Measurements from ENCODE around the gene GM2A. TPM values are rescaled to one million over a fixed set of nuclear protein-coding genes. Genes with fewer than 3 reads are reported as not detected.
A peak's percentile ranks its signal among the peaks of the same experiment; 100 is the strongest.
"Not testable (repeated sequence)": the region's sequence is repeated elsewhere in the genome, so short reads cannot be mapped to it uniquely, and the experiment has no call there.

Gene GM2A
- total RNA-seq, 1 donor from 2014 or later: 118 TPM

DNA sequence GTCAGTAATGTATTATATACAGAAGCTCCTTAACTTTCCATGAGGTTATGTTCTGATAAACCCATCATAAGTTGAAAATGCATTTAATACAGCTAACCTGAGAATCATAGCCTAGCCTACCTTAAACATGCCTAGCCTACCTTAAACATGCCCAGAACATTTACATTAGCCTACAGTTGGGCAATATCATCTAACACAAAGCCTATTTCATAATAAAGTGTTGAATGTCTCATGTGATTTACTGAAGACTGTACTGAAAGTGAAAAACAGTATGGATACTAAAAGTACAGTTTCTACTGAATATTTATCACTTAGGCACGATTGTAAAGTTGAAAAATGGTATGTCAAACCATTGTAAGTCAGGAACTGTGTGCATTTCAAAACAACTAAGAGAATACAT lies 1.6 kb downstream of the GM2A start:
- ATAC-seq: no peak

GRCh38 chr5:151254990-151255389 lies 2.0 kb downstream of the GM2A start:
- ATAC-seq: not testable (repeated sequence)

DNA sequence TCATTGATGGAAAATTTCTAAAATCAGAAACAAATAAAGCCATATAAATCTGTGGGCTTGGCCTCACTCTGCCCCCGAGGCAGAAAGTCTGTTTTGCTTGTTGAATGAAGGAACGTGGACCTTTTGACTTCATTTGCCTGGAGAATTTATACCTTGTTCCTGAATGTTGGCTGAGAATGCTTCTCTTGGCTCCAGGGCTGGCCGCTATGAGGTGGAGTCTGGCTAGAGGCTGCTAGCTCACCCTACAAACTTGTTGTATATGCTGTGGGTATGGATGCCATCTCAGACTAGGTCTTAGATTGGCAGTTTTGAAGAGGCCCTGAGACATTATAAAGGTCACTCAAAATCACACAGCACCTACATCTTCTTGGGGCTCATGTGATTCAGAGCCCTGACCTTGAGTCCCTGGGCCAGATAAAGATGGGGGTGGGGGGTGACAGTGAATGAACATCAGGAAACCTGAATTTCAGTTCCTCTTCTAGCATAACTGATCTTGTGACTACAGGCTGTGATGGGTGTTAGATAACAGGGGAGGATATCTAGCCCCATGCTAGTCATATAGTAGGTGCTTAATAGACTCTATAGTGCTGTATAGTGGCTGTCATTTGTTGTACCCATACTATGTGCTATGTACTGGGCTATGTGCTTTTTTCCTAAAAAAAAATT lies 2.8 kb downstream of the GM2A start:
- no peak for ATAC-seq

DNA sequence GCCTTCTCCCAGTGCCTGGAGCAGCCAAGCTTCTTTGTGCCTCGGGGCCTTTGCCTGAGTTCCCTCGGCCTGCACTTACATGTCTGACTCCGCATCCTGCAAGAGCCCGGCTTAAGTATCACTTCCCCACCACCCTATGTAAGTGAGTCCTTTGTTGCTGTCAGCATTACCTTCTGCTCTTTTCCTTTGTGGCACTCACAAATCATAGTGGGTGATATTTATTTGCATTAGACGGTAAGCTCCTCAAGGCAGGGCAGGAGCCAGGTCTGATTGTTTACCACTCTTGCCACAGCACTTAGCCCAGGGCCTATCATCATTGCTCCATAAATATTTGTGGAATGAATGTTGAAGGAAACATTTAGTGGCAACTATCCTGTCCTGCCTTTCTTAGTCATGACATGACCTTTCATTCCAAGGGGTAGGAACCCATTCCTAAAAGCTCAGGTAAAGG lies 4.8 kb downstream of the GM2A start:
- ATAC-seq: peak; percentile 49

GRCh38 chr5:151258201-151258611 lies 5.2 kb downstream of the GM2A start:
- no peak for ATAC-seq

GRCh38 chr5:151258816-151259215 lies 5.8 kb downstream of the GM2A start:
- ATAC-seq: no peak

DNA sequence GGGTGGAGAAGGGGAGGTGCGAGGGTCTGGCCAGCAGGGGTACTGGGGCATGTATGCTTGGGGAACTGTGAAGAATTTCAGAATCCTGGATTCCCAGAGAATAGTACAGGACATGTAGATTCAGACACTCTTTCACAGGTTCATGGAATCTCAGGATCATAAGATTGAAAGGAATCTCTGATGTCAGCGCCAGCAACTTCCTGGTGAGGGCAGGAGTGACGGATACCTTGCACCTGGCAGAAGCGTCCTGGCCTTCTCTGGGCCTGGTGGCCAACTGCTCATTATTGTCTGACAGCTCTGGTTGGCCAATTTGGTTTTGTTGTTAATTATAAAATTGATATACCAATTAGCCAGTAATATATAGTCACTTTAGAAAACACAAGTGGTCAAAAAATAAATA lies 6.9 kb downstream of the GM2A start:
- ATAC-seq: no peak

GRCh38 chr5:151262532-151262931 lies 9.5 kb downstream of the GM2A start:
- no peak for ATAC-seq

DNA sequence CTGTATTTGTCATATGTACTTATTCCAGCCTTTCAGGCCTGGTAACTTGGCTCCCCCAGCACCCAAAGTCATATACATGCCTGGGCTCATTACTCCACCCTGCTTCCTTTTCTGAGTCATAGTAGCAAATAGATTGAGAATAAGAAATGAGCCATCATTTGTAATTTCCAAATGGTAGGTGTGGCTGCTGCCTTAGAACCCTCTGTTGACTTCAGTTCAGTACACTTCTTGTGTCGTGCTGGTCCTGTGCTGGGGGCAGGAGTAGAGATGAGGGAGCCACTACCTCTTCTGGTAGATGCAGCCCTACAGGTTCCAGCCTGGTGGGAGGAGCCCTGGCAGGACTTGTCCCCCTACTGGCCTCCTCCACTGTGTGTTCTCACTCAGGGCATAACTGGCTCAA lies 11.1 kb downstream of the GM2A start:
- ATAC-seq: peak; percentile 98

DNA sequence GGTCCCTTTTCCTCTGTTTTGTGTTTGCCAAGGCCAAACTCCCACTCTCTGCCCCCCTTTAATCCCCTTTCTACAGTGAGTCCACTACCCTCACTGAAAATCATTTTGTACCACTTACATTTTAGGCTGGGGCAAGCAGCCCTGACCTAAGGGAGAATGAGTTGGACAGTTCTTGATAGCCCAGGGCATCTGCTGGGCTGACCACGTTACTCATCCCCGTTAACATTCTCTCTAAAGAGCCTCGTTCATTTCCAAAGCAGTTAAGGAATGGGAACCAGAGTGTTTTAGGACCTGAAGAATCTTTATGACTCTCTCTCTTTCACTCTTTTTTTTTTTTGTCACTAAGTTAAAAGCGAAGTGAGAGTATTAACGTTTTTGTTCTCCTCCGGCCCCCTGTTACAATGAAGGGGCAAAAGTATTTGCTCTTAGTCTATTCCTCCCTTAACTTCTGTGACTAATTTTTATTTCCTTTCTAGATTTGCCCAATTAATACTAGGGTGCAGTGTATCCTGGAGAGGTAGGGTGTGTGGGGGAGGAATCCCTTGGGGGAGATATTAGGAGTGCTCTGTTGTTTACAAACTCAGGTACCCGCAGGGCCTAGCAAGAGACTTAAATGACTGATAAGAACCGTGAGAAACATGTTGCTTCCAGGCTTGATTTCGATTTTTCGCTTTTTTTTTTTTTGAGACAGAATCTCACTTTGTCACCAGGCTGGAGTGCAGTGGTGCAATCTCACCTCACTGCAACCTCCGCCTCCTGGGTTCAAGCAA lies 14.7 kb downstream of the GM2A start:
- ATAC-seq: no peak

DNA sequence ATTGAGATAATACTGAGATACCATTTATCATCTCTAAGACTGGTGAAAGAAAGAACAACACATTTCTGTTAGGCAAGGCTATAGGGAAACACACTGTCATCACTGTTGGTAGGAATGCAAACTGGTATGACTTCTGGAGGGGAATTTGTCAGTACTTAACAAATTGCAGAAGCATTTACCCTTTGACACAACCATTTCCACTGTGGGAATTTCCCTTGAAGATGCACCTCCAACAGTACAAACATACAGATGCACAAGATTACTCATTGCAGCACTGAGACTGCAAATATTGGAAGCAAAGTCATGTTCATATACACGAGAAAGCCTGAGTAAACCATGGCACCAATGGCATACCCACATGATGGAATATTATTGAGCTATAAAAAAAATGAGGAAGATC lies 17.6 kb downstream of the GM2A start:
- ATAC-seq: peak; percentile 40

GRCh38 chr5:151271336-151271735 lies 18.4 kb downstream of the GM2A start:
- ATAC-seq: no peak

- ATAC-seq: peak; percentile 53
These were observed 21.7 kb downstream of the GM2A start for GRCh38 chr5:151274666-151275065.

- no peak for ATAC-seq
These were observed 22.8 kb downstream of the GM2A start for GRCh38 chr5:151275803-151276202.

- no peak for ATAC-seq
These were observed 25.9 kb downstream of the GM2A start for GRCh38 chr5:151278845-151279244.

DNA sequence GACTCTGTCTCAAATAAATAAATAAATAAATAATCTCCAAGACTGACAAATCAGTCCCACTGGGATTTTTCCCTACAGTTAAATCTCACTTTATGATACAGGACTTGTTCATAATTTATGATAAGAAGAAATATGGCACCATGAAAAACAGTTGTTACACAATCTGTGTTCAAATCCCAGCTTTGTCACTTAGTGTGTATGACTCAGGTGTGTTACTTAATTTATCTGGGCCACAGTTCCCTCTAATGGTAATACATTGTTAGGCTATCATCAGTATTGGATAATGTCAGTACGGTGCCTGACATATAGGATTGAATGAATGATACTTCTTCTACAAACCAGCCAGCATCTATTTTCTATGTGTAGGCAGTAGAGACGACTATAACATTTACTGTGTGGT lies 27.5 kb downstream of the GM2A start:
- peak; percentile 69 for ATAC-seq

DNA sequence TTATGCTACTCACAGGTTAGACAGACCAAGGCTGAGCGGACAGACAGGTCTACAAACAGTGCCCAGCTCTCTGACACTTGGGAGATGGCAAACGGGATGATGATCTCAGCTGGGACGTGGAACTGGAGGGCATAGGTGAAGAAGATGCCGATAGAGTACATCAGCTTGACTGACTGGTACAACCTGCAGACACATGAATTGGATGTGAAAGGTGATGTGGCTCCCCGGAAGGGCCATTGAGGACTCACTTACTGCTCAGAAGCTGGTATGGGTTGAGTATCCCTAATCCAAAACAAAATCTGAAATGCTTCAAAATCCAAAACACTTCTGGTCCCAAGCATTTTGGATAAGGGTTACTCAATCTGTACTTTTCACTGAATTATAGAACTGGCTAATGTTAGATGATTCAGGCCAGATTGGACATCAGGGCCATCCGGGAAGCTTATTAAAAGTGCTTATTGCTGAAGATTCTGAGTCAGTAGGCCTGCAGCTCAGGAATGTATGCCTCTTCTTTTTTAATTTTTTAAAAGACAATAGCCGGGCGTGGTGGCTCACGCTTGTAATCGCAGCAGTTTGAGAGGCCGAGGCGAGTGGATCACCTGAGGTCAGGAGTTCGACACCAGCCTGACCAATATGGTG lies 28.1 kb downstream of the GM2A start:
- ATAC-seq: peak; percentile 44

GRCh38 chr5:151283120-151283825 lies 30.3 kb downstream of the GM2A start:
- no peak for ATAC-seq

DNA sequence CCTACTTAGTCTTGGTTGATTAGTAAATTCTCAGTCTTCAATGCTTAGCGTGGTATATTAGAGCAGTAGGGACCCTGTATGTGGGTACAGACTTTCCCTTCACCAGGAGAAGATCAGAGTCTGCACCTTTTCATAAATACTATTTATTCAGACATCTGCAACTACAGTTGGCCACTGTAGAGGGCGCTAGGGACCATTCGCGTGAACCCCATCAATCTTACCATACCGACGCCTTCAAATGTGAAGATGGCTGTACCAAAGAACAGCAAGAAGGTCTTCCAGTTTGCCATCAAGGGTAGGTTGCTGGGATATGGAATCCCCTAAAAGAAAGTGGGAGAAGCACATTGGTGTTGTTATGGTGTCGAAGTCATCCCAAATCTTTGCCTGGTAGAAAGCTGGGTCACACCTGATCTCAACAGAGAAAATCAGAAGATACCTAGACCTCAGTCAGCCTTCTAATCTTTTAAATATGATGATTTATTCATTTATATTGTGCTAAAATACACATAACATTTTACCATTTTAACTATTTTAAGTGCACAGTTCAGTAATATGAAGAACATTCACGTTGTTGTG lies 31.5 kb downstream of the GM2A start:
- ATAC-seq: no peak

GRCh38 chr5:151285683-151286082 lies 32.7 kb downstream of the GM2A start:
- no peak for ATAC-seq

DNA sequence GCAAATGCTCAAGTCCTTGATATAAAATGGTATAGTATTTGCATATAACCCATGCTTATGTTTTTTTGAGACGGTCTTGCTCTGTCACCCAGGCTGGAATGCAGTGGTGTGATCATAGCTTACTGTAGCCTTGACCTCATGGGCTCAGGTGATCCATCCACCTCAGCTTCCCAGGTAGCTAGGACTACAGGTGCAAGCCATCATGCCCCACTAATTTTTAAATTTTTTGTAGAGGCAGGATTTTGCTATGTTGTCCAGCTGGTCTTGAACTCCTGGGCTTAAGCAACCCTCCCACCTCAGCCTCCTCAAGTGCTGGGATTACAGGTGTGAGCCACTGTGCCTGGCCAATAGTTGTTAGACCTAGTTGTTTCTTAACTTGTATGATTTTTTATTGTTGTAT lies 33.3 kb downstream of the GM2A start:
- ATAC-seq: no peak

- no peak for ATAC-seq
These were observed 35.2 kb downstream of the GM2A start for GRCh38 chr5:151288180-151288579.

- no peak for ATAC-seq
These were observed 40.6 kb downstream of the GM2A start for GRCh38 chr5:151293624-151294023.

All from esophagus mucosa (tissue), 1 donor.